Activated B cell treated with CpG ODN at 0.5 μM for 24 hours (primary cell): Measurements from ENCODE around the gene ZMYND19. TPM values are rescaled to one million over a fixed set of nuclear protein-coding genes. Genes with fewer than 3 reads are reported as not detected.

Experiments used
- ATAC-seq: fragments of 200-7000 bp; cut with Tn5 transposase; one replicate; pipeline ENCODE4 v1.10.0; 2021; ENCODE audit warnings: low read depth, mild to moderate bottlenecking, moderate library complexity
- CTCF ChIA-PET: fragments of 350-600 bp; sonication (Branson Sonifier 250); formaldehyde crosslinking; loops from one replicate; lab custom pipeline; 2021; ENCODE audit warnings: antibody characterized with exemption; lab: Charles Lee
- POLR2A ChIA-PET: fragments of 350-600 bp; sonication (Branson Sonifier 250); formaldehyde crosslinking; loops from one replicate; lab custom pipeline; 2021; ENCODE audit warnings: antibody characterized with exemption; lab: Charles Lee
- DNase-seq: peaks from one replicate; pipeline ENCODE4 v3.0.0; 2022
- H3K27ac Mint-ChIP-seq: one replicate; pipeline ENCODE4 v1.8.0; 2020; ENCODE audit warnings: mixed read lengths
- H3K27me3 Mint-ChIP-seq: one replicate; pipeline ENCODE4 v1.8.0; 2021; ENCODE audit warnings: mixed read lengths
- H3K36me3 Mint-ChIP-seq: one replicate; pipeline ENCODE4 v1.8.0; 2021; ENCODE audit warnings: low read depth, mixed read lengths
- H3K4me1 Mint-ChIP-seq: one replicate; pipeline ENCODE4 v1.8.0; 2021; ENCODE audit warnings: mixed read lengths
- H3K4me3 Mint-ChIP-seq: one replicate; pipeline ENCODE4 v1.8.0; 2020; ENCODE audit warnings: mild to moderate bottlenecking, mixed read lengths
- H3K9me3 Mint-ChIP-seq: one replicate; pipeline ENCODE4 v1.8.0; 2020; ENCODE audit warnings: mixed read lengths
- CTCF ChIP-seq: fragments of 200-600 bp; IDR thresholded peaks from one replicate; pipeline ENCODE4 v1.8.0; 2022; ENCODE audit warnings: antibody characterized with exemption, mild to moderate bottlenecking
- intact Hi-C: fragments of 100-400 bp; cut with micrococcal nuclease; formaldehyde crosslinking; loops from one replicate; pipeline ENCODE4 v1.15.1; 2024
- total RNA-seq: library from RNA; stranded (reverse); gene quantifications from 2 replicates; pipeline ENCODE4 v1.2.3, GENCODE V29; 2022

The ZMYND19 gene
- total RNA-seq, result 21.9 and 25.1 TPM in 2 replicates

DNA sequence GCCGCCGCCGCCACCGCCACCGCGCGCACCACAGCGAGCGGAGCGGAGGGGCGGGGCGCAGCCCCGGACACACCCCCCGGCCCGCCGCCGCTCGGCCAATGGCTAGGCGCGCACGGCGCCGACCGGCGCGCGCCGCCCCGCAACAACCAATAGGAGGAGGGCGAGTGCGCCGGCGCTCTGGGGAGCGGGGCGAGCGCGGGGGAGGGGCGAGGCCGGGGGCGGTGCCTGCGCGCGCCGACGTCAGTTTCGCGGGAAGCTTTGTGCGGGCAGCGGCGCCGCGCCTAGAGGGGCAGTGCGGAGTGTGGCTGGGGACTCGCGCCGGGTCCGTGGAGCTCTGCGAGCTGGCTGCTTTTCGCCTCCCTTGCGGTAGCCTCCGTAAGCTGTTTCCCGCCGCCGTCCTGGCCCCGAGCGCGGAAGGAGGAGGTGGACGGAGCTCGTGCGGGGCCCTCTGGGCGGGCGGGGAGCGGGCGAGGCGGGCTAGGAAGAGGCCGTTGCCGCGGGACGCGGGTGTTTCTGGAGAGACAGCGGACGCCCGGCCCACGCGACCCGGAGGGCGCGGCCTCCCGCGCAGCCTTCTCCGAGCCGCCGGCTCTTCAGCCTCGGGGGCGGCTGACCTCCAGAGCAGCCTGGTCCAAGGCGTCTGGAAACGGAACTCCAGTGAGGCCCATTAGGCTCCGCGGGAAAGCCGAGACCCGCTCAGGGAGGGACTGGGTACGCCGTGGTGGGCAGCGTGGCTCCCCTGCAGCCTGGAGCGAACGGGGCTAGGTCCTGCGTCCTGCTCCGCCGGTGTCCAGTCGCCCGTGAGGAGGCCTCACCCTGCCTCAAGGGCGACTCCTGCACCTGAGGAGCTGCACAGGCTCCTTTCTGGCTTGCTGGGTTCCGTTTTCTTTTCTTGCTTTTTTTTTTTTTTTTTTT lies at the start of gene ZMYND19:
Gene ZMYND19, minus strand, starts transcription at position 44 of the 915 bp plus-strand sequence. CDS start 249 bp downstream, outside the sequence.
- ChIA-PET CTCF (interaction anchor here (1.8 kb wide), 1 partner anchor 12 kb away, joined by 5 read pairs; the partner anchor contains the start of gene DPH7), POLR2A (interaction anchor here (0.6 to 1.8 kb wide), 11 partner anchors 10 to 56 kb away, joined by 3 to 9 read pairs (median 6); partner anchors contain the start of genes ARRDC1, EHMT1 and MRPL41)
- Mint-ChIP-seq H3K27ac (peak within 1 kb of the TSS; percentile 92), H3K36me3 (peaks cover 27% of the 10 kb centered on the region), H3K4me3 (peak within 1 kb of the TSS; percentile 98), H3K9me3 (no peaks in the 10 kb centered on the region), H3K27me3 (peaks cover 1% of the 10 kb centered on the region), H3K4me1 (peaks cover 6% of the 10 kb centered on the region)
- DNase-seq, result peak; percentile 95
- intact Hi-C loops, result loop anchor here (1.0 to 5.0 kb wide), 2 partner anchors 15 to 38 kb away; partner anchors contain the start of genes ARRDC1, MRPL41 and PNPLA7
- peak; percentile 96 for ATAC-seq
- no peak for TF ChIP-seq CTCF

DNA sequence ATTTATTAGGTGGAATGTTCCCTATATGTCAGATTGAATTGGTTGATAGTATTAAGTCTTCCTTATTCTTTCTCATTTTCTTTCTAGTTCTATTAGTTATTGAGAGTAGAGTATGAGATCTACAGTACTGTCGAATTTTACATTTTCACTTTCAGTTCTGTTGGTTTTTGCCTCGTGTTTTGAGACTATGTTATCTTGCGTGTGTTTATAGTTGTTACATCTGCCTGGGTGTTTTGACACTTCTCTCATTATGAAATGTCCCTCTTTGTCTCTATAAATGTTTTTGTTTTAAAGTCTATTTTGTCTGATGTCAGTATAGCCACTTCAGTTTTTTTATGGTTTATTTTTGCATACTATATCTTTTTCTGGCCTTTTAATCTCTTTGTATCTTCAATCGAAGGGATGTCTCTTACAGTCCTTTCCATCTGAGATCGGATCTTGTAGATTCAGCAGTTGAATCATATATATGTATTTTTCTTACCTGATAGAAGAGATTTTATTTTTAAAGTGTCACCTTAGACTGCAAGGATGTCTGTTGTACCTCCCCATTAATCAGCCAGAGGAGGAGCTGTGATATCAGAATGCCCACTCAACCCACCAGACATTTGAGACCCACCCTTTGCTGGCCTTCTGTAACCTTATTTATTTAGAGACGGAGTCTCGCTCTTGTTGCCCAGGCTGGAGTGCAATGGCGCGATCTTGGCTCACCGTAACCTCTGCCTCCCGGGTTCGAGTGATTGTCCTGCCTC lies 49.2 kb upstream of the ZMYND19 start:
- CTCF ChIA-PET, result interaction anchor here (1.1 kb wide), 1 partner anchor 13 kb away, joined by 3 read pairs; no protein-coding TSS in a partner anchor
- ATAC-seq (peak; percentile 73), DNase-seq (no peak)
- no peak for TF ChIP-seq CTCF
- H3K4me1 Mint-ChIP-seq, result peaks cover 39% of the 10 kb centered on the region
- POLR2A ChIA-PET, result interaction anchor here (1.4 kb wide), 1 partner anchor 21 kb away, joined by 4 read pairs; the partner anchor contains the start of gene EHMT1
- H3K36me3 Mint-ChIP-seq, result peaks cover 26% of the 10 kb centered on the region
- intact Hi-C loops, result no loop called here
- H3K4me3 Mint-ChIP-seq, result peak overlapping the region; percentile 79
- peak overlapping the region; percentile 79 for H3K27ac Mint-ChIP-seq
- no peaks in the 10 kb centered on the region for H3K9me3 Mint-ChIP-seq
- no peaks in the 10 kb centered on the region for H3K27me3 Mint-ChIP-seq

DNA sequence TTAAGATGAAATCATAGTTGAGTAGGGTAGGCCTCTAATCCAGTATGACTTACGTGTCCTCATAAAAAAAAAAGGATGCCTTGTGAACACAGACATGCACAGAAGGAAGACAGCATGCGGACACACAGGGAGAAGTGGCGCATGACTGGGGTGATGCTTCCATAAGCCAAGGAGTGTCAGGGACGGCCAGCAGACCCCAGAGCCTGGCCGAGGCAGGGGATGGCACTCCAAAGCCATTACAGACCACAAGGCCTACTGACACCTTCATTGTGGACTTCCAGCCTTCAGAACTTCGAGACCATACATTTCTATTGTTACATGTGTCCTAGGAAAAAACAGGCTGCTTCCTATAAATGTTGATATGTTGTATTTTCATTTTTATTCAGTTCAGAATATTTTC lies 48.4 kb upstream of the ZMYND19 start:
- Mint-ChIP-seq H3K4me1 (peaks cover 37% of the 10 kb centered on the region), H3K9me3 (no peaks in the 10 kb centered on the region), H3K27ac (no peak overlapping the region), H3K27me3 (no peaks in the 10 kb centered on the region), H3K4me3 (peak overlapping the region; percentile 7), H3K36me3 (peaks cover 22% of the 10 kb centered on the region)
- POLR2A ChIA-PET, result no interaction called here
- ATAC-seq, result no peak
- DNase-seq, result no peak
- intact Hi-C loops, result no loop called here
- CTCF ChIA-PET, result no interaction called here
- no peak for TF ChIP-seq CTCF

DNA sequence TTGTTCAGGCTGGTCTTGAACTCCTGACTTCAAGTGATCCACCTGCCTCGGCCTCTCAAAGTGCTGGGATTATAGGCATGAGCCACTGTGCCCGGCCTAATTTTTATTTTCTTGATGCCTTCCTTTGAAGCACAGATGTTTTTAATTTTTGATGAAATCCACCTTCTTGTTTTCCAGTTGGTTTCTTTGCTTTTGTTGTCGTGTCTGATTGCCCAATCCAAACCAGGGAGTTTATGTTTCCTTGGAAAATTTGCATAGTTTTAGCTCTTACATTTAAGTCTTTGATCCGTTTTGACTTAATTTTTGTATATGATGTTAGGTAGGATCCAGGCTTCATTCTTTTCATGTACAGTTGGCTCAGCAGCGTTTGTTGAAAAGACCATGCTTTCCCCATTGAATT lies 43.7 kb upstream of the ZMYND19 start:
- intact Hi-C loops, result no loop called here
- ATAC-seq (no peak), DNase-seq (no peak)
- Mint-ChIP-seq H3K27me3 (no peaks in the 10 kb centered on the region), H3K9me3 (no peaks in the 10 kb centered on the region), H3K4me3 (no peak overlapping the region), H3K27ac (peak overlapping the region; percentile 30), H3K4me1 (peaks cover 56% of the 10 kb centered on the region), H3K36me3 (peaks cover 9% of the 10 kb centered on the region)
- ChIA-PET POLR2A (no interaction called here), CTCF (no interaction called here)
- no peak for TF ChIP-seq CTCF
